HUES6 (cell line): ENCODE measurements around the gene MYLIP.

Experiments
- H3K27ac ChIP-seq: 2 replicates; pipeline ENCODE4 v1.7.0; 2013; ENCODE audit warnings: low read depth, mild to moderate bottlenecking, low read length, inconsistent platforms
- H3K27me3 ChIP-seq: 2 replicates; pipeline ENCODE4 v1.6.1; 2013; ENCODE audit warnings: low read length; ENCODE audit not compliant: control insufficient read depth, insufficient read depth
- H3K36me3 ChIP-seq: 2 replicates; pipeline ENCODE4 v1.6.1; 2013; ENCODE audit warnings: low read length; ENCODE audit not compliant: control insufficient read depth, insufficient read depth
- H3K4me1 ChIP-seq: 2 replicates; pipeline ENCODE4 v1.6.1; 2013; ENCODE audit warnings: low read length; ENCODE audit not compliant: control insufficient read depth, insufficient read depth
- H3K4me3 ChIP-seq: 2 replicates; pipeline ENCODE4 v1.5.1; 2013; ENCODE audit warnings: low read depth, low read length
- H3K9ac ChIP-seq: one replicate; pipeline ENCODE4 v1.6.1; 2013; ENCODE audit warnings: mild to moderate bottlenecking, low read length
- H3K9me3 ChIP-seq: 2 replicates; pipeline ENCODE4 v1.6.1; 2013; ENCODE audit warnings: low read depth, low read length; ENCODE audit not compliant: control insufficient read depth, insufficient read depth

The MYLIP gene

DNA sequence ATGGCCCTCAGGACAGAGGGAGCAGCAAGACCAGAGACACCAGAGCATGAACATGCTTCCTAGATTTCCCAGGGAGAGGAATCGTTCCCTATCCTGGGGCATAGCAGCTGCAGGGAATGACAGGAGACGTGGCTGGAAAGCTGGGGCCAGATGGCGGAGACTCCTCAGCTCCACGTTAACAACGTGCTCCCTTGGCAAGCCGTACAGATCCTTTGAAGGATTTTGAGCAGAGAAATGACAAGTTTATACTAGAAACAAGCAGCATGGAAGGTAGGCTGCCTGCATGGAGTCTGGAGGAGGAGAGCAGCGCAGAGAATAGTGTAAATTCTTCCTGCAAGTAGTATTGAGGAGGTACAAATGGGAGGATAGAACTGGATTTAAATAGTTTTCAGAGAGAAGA, 11.7 kb downstream of the MYLIP start:
- Histone ChIP-seq H3K4me1 (peaks cover 5% of the 10 kb centered on the region; the same call in 1 of the 2 replicates), H3K9me3 (0 out of 2 replicates have a peak, but pooled peaks cover 2% of the 10 kb centered on the region), H3K27me3 (no peaks in the 10 kb centered on the region), H3K9ac (no peak overlapping the region), H3K4me3 (no peak overlapping the region), H3K36me3 (peaks cover 63% of the 10 kb centered on the region), H3K27ac (no peak overlapping the region)

DNA sequence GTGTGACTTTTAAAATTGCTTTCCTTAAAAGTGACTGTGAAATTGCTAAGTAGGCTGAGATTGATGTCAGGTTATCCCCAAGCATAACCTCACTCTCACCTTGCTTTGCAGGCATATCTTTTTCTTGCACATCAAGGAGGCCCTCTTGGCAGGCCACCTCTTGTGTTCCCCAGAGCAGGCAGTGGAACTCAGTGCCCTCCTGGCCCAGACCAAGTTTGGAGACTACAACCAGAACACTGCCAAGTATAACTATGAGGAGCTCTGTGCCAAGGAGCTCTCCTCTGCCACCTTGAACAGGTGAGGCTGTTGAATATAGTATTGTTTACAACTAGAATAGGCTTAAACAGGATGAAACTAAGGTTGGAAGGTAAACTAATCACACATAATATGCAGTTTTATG, 12.6 kb downstream of the MYLIP start:
- no peaks in the 10 kb centered on the region for H3K27me3 ChIP-seq
- H3K36me3 ChIP-seq: peaks cover 69% of the 10 kb centered on the region
- no peak overlapping the region for H3K4me3 ChIP-seq
- H3K9ac ChIP-seq: no peak overlapping the region
- peaks cover 5% of the 10 kb centered on the region; the same call in 1 of the 2 replicates for H3K4me1 ChIP-seq
- 0 out of 2 replicates have a peak, but pooled peaks cover 2% of the 10 kb centered on the region for H3K9me3 ChIP-seq
- no peak overlapping the region for H3K27ac ChIP-seq

DNA sequence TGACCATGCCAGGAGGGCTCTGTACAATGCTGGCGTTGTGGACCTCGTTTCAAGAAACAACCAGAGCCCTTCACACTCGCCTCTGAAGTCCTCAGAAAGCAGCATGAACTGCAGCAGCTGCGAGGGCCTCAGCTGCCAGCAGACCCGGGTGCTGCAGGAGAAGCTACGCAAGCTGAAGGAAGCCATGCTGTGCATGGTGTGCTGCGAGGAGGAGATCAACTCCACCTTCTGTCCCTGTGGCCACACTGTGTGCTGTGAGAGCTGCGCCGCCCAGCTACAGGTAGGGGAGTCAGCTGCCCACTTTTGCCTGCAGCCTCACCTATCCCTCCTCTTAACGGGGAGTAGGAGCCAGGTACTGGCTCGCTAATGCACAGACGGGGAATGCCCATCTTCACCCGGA, 16.2 kb downstream of the MYLIP start:
- Histone ChIP-seq H3K4me1 (0 out of 2 replicates have a peak, but pooled peaks cover 3% of the 10 kb centered on the region), H3K9me3 (0 out of 2 replicates have a peak, but pooled peaks cover 2% of the 10 kb centered on the region), H3K27me3 (no peaks in the 10 kb centered on the region), H3K9ac (no peak overlapping the region), H3K36me3 (peaks cover 85% of the 10 kb centered on the region), H3K27ac (no peak overlapping the region), H3K4me3 (no peak overlapping the region)

DNA sequence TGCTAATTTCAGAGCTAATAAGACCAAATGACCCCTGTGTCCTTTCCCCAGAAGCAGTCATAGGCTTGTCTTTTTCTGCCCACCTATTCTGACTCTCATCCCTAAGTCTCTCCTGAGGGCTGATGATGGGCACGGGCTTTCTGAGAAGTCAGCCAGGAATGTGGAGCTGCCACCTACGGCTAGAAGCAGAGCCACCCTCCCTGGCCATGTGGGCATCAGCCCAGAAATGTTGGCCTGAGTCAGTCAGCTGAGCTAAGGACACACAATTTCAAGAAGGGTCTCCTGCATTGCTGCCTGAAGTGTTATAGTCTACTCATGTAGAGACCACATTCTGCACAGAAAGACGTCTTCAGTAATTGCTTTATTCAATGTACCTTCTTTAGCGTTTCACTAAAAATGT, 17.1 kb downstream of the MYLIP start:
- Histone ChIP-seq H3K36me3 (peaks cover 83% of the 10 kb centered on the region), H3K27ac (no peak overlapping the region)

DNA sequence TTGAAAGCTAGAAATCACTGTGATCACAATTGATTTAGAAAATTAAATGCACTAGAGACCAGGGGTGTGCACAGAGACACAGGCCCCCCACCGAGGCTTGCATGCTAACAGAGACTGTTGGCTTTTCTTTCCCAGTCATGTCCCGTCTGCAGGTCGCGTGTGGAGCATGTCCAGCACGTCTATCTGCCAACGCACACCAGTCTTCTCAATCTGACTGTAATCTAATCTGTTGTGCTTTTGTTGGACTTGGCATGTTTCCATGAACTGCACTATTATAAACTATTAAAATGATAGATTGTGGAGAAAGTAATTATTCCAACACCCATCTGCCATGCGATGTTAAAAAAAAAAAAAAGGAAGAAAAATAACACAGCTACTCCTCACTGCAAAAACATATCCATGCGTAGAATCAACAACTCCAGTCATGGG, 17.7 kb downstream of the MYLIP start:
- no peaks in the 10 kb centered on the region for H3K27me3 ChIP-seq
- H3K27ac ChIP-seq: no peak overlapping the region
- H3K36me3 ChIP-seq: peaks cover 77% of the 10 kb centered on the region
- 0 out of 2 replicates have a peak, but pooled peaks cover 2% of the 10 kb centered on the region for H3K9me3 ChIP-seq
- H3K9ac ChIP-seq: no peak overlapping the region
- 0 out of 2 replicates have a peak, but pooled peaks cover 3% of the 10 kb centered on the region for H3K4me1 ChIP-seq
- H3K4me3 ChIP-seq: no peak overlapping the region

More for the DNA sequence above, 17.1 kb downstream of the MYLIP start:
- no peaks in the 10 kb centered on the region for H3K27me3 ChIP-seq
- H3K4me1 ChIP-seq: 0 out of 2 replicates have a peak, but pooled peaks cover 3% of the 10 kb centered on the region
- H3K4me3 ChIP-seq: no peak overlapping the region
- no peak overlapping the region for H3K9ac ChIP-seq
- 0 out of 2 replicates have a peak, but pooled peaks cover 2% of the 10 kb centered on the region for H3K9me3 ChIP-seq

DNA sequence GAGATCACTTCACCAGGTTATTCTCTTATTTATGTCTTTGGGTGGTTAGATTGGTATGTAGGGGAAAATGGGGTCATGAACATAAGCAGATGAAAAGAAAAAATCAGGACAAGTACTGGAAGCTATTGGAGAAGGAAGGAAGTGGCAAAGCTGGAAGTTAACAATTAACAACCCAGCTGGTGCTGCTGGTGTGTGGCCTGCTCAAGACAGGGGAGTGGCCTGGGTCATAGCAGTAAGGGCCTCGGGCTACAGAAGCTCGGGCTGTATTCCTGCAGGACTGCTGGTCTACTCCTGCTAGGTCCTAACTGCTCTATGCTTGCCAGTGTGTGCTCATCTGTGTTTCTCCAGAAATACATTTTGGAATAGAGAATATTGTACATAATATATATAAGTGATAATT, 19.6 kb downstream of the MYLIP start:
- peaks cover 67% of the 10 kb centered on the region for H3K36me3 ChIP-seq
- H3K4me1 ChIP-seq: 0 out of 2 replicates have a peak, but pooled peaks cover 3% of the 10 kb centered on the region
- H3K4me3 ChIP-seq: no peak overlapping the region
- no peak overlapping the region for H3K27ac ChIP-seq
- H3K27me3 ChIP-seq: no peaks in the 10 kb centered on the region
- no peaks in the 10 kb centered on the region for H3K9me3 ChIP-seq
- no peak overlapping the region for H3K9ac ChIP-seq

DNA sequence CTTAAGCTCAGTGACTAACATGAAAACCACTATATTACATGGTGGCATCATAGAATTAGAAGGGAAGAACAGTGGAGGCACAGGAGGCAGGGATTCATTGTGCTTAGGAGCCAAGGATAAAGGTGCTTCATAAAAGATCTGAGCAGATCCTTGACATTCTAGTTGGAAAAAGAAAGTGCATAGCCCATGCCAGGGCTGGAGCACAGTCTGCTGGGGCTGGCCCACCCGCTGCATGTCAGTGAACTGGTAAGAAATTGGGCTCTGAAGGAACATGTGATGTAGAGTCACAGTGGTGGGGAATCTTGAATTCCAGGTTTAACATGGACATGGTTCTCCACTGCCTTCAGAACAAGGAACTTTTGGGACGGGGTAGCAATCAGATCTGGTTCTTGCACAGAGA, 20.4 kb downstream of the MYLIP start:
- H3K27me3 ChIP-seq: no peaks in the 10 kb centered on the region
- no peak overlapping the region for H3K9ac ChIP-seq
- no peaks in the 10 kb centered on the region for H3K9me3 ChIP-seq
- no peak overlapping the region for H3K4me3 ChIP-seq
- H3K36me3 ChIP-seq: peaks cover 62% of the 10 kb centered on the region
- no peak overlapping the region for H3K27ac ChIP-seq
- 0 out of 2 replicates have a peak, but pooled peaks cover 3% of the 10 kb centered on the region for H3K4me1 ChIP-seq

DNA sequence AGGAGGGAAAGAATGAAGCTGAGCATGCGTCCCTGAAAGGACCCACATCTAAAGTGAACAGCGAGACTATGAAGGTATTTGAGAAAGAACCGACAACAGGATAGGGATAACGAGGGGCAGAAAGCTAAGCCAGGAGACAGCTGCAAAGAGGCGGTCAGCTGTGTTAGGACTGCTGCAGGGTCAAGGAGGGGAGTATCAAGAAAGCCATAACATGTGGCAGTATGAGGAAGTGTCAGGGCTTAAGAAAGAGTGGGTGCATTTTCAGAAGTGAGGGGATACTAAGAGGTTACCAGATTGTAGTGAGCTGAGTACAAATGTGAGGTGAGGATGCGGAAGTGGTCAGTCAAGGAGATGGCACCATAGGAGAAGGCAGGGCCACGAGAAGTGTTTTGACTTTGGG, 21.2 kb downstream of the MYLIP start:
- peaks cover 57% of the 10 kb centered on the region for H3K36me3 ChIP-seq
- H3K27ac ChIP-seq: no peak overlapping the region
- no peak overlapping the region for H3K4me3 ChIP-seq
- H3K9me3 ChIP-seq: no peaks in the 10 kb centered on the region
- no peak overlapping the region for H3K9ac ChIP-seq
- no peaks in the 10 kb centered on the region for H3K27me3 ChIP-seq
- 0 out of 2 replicates have a peak, but pooled peaks cover 3% of the 10 kb centered on the region for H3K4me1 ChIP-seq

DNA sequence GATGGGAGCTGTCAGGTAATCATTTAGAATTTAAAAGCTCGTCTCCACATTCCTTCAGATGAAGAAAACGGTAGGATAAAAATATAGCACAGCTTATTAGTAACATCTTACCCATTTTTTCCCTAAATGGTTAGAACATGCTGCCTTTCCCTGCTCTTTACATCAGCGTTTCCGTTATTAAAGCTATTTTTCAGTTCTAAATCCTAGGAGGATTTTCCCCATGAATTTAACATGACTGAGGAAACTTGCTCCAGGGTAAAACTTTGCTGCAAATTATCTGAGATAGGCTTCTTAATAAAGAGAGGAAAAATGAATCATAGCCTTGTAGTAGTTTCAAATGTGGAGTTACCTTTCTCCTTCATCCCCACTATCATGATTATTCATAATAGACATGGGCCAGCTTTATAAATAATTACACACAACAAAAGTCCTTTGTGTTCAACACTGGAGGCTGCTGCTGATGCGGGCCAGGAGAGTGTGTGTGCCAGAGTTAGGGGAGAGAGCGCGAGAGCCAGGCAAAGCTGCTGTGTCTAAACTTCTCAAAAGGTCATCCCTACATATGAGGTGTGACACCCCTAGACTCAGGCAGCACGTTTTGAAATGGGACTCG, 24.4 kb downstream of the MYLIP start:
- H3K4me3 ChIP-seq: no peak overlapping the region
- no peak overlapping the region for H3K9ac ChIP-seq
- no peak overlapping the region for H3K27ac ChIP-seq
- H3K36me3 ChIP-seq: peaks cover 28% of the 10 kb centered on the region
- H3K27me3 ChIP-seq: no peaks in the 10 kb centered on the region
- no peaks in the 10 kb centered on the region for H3K9me3 ChIP-seq
- no peaks in the 10 kb centered on the region for H3K4me1 ChIP-seq

DNA sequence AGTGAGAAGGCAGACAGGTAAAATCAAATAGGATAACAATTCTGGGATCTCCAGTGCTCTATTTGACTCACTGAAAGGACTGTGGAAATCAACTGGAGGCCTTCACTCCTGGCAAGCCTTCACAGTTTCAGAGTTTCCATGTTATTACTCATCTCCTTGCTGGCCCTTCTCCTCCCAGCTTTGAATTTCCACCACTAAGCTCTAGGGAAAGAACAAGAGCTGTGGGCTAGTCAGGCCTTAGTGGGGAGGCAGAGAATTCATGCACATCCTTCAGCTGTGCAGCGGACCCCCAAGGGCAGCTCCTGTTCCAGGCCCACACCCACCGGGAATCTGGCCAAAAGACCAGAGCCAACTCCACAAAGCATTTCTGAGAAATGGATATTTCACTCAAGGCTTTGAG, 26.0 kb downstream of the MYLIP start:
- Histone ChIP-seq H3K36me3 (peaks cover 20% of the 10 kb centered on the region; the same call in 1 of the 2 replicates), H3K4me3 (no peak overlapping the region), H3K9ac (no peak overlapping the region), H3K27ac (no peak overlapping the region), H3K9me3 (no peaks in the 10 kb centered on the region), H3K4me1 (no peaks in the 10 kb centered on the region), H3K27me3 (no peaks in the 10 kb centered on the region)

DNA sequence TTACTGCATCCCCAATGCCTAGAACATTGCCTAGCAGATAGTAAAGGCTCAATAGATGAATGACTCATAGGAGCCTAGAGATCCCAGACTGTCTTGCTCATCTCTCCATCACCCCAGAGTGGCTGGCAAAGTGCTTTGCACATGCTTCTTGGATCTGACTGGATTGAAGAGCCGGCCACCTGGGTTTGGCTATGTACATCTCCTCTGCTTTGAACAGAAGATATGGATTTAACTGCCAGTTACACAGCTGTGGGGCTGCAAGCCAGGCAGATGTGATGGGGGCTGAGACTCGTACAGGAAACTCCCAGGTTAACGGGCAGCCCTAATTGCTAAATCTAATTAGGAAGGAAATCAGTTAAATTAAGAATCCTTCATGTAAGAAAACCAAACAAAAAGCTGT, 28.6 kb downstream of the MYLIP start:
- Histone ChIP-seq H3K9ac (no peak overlapping the region), H3K4me1 (no peaks in the 10 kb centered on the region), H3K9me3 (no peaks in the 10 kb centered on the region), H3K4me3 (no peak overlapping the region), H3K27ac (no peak overlapping the region), H3K27me3 (no peaks in the 10 kb centered on the region), H3K36me3 (peaks cover 8% of the 10 kb centered on the region; the same call in 1 of the 2 replicates)
